Stimulated activated CD8-positive, alpha-beta memory T cell treated with anti-CD3 and anti-CD28 coated beads, Interleukin-15, amount 100 ng/mL, for 4 hours (primary cell): ENCODE results near the gene NR2F1-AS1.

ENCODE experiments used
- DNase-seq, 2 donors: peaks; one replicate each; pipeline ENCODE4 v3.0.0-alpha.2; 2020; ENCODE audit warnings: low read depth in 2 of 2

The NR2F1-AS1 gene

DNA sequence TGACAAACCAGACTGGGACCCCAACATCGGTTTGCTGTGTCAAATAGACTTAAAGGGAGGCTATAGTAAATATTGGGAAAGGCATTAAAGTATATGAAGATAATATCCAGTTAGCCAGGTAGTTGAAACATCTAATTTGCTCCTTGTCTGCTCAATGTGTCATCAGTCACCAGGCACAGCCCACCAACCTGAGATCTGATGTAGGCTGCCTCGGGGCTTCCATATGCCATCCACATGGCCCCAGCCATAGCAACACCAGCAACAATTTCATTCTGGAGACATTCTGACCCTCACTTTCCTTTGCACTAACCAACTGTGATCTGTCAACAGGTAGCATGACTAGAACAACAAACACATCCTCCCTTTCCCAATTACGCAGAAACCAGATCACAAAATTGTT lies 196.0 kb downstream of the NR2F1-AS1 start:
- no peak for DNase-seq

DNA sequence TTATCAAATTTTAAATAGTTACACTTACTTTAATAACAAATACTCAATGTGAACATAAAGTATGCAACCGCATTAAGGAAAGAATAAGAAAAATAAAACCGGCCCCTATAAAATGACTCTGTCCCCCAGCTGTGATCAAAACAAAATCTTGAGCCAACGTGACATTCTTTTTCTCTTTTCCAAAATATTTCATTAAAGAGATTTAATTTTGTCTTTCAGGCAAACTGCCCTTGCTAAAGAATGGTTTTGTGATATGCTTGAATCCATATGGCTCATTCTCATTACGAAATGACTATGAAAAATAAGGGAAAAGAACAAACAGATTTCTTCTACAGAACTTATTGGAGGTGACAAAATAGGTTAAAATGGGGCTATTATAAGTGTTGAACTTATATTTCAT lies 197.0 kb downstream of the NR2F1-AS1 start:
- DNase-seq, result no peak

DNA sequence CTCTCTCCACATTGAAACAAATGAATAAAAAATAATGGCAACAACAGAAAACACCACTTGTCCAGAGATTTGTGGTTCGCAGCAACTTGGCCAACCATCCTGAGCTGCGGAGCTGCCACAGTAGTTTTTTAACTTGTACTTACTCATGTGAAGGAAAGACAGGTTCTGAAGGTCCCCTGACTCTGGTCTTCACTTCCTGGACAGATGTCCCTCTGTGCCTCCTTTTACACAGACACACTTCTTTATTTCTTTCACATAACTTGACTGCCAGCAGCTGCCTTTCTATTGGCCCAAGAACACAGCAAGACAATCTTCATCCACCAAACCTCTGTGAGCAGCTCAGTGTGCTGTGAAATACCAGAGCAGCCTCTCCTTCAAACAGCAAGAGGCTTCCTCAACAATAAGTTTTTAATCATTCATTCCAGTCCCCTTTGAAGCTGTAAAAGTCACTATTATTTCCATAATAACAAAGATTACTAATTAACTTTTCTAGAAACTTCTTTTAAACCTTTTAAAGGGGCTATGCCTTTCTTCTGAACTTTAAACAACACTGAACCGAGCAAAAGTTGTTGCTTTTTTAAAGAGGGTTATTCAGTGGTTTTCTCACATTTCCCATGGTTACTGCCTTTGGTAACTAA lies 198.7 kb downstream of the NR2F1-AS1 start:
- DNase-seq, result no peak

DNA sequence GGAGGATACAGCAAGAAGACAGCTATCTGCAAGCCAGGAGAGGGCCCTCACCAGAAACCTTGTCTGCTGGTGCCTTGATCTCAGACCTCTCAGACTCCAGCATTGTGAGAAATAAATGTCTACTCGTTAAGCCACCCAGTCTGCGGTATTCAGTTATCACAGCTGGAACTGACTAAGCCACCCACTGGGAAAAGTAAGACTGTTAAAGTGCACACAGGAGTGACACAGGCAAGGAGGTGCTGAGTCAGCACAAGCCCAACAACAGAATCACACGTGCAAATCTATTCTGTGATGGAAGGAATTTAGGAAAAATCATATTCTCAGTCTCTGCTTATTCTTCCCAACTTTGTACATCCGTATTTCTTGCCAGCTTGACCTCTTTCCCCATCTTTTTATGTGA lies 200.0 kb downstream of the NR2F1-AS1 start:
- no peak for DNase-seq

DNA sequence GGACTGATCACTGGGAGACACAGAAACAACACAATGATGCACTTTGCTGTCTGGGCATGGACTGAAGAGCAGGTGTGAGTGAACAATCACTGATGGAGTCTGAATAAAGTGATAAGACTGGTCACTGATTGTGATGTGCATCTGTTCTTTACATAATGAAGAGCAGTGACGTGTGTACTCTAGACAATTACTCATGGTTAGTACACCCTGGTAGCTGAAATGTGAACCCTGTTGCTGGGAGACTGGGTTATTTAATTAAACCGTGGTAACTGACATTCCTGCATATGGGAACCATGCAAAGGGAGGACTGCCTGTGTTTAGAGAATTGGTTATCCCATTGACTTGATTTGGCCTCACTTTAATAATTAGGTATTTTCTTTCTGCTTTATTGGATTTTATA lies 202.9 kb downstream of the NR2F1-AS1 start:
- no peak for DNase-seq

DNA sequence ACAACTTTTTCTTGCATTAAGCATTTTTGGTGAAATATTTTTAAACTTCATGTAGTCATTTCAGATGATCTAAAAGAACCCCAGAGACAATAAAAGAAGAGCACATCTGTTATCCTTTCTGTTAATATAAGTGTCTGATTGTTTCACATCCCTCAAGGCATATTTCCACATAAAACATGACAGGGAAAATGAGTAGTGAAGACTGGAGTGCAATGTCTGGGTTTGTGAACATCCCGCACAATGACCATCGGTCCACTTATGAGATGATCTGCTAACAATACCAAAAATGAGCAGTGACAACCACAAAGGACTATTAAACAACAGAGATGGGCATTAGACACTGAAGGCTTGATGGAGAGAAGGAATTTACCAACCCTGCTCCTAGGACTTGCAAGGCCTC lies 209.1 kb downstream of the NR2F1-AS1 start:
- DNase-seq, result no peak

DNA sequence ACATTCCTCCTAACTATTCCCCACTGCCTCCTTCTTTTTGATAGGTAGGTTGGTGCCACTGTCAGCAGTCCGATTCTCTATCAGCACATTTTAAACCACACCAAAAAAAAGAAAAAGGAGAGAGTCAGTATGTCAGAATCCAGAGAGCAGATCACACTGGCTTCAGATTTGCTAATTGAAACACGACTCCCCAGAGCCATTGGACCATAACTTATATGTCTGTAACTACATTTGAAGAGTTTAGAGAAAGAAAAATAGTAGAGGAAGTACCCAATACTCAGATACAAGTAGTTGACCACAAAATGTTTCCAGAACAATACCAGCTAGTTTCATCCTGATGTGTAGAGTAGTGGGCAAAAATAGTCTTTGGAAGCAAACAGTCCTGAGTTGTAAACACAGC lies 216.6 kb downstream of the NR2F1-AS1 start:
- DNase-seq, result no peak

DNA sequence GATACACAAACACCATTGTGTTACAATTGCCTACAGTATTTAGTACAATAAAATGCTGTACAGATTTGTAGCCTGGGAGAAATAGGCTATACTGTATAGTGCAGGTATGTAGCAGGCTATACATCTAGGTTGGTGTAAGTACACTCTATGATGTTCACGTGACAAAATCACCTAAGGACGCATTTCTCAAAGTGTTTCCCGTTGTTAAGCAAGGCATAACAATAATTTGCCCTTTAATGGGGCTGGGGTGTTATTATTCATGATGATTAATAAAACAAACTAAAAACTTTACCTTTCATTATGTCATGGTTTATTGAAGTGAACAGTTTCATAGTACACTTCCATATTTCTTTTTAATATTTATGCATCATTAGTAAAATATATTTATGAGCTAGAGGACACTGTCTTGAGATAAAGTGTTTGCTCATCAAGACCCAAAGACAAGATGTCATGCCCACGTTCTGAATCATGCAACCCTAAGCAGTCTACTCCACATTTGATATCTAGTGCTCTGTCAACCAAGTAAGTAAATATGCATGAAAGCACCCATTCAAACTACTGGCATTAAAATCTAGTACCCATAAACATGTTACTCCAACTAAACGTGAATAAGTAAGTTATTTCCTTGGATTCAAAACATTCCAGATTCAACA lies 220.5 kb downstream of the NR2F1-AS1 start:
- DNase-seq, result no peak

DNA sequence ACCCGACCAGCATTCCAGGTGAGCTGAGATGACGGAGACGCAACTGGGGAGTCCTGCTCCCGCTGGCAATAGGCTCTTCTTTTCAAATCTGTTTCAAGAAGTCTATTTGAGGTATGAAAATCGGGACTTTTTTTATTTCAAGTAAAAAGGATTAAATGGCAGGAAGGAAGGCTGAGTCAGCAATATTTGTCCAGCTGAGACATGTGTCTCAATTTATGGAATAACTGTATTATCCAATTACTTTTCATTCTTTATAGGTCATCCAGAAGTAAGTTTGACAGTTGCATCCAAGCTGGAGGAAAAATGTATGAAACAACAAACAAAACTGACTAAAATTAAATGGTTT lies 221.1 kb downstream of the NR2F1-AS1 start:
- no peak for DNase-seq
